ENCODE measurements around the gene SLC22A23.
A peak's percentile ranks its signal among the peaks of the same experiment; 100 is the strongest.

SLC22A23 gene

DNA sequence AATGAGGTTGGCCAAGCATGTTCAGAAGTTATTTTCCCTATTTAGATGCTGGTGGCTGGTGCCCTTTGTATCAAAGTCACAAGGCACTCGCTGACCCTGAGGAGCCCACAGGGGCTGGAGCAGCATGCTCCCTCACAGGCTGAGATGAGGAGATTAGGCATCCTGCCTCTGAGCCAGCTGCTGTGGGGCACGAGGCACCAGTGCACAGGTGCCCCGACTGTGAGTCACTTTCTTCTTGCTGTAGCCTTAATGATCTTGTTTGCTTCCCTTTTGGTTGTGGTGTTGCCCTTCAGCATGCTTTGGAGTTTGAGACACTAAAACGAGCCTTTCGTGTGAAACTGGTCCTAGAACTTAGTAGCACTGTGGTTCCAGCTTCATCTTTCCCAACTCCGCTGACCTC lies 193.8 kb downstream of the SLC22A23 start:
- H3K4me1 ChIP-seq (ENCODE audit: control insufficient read depth, low read depth, low read length): peaks cover 3% of the 10 kb centered on the region
- H3K18ac ChIP-seq (ENCODE audit: low read length): no peak overlapping the region
- peaks cover 23% of the 10 kb centered on the region for H3K79me1 ChIP-seq (ENCODE audit: low read length)
- no peak overlapping the region for H2BK15ac ChIP-seq (replicated peaks; ENCODE audit: low read depth)
- no peak overlapping the region for H2AK5ac ChIP-seq (ENCODE audit: low read length)
- peaks cover 64% of the 10 kb centered on the region for H3K79me2 ChIP-seq (ENCODE audit: control insufficient read depth, insufficient read depth, low read length)
- H3K36me3 ChIP-seq (ENCODE audit: control insufficient read depth, insufficient read depth, low read length): peaks cover 3% of the 10 kb centered on the region
- no peak overlapping the region for H2BK120ac ChIP-seq (ENCODE audit: low read depth, low read length)
- H3K23ac ChIP-seq (ENCODE audit: low read length): no peak overlapping the region
- no peak overlapping the region for H3K4me2 ChIP-seq (ENCODE audit: low read length)
- H4K8ac ChIP-seq (ENCODE audit: low read depth, low read length): no peak overlapping the region
- no peak overlapping the region for H3K4me3 ChIP-seq (ENCODE audit: low read length)
- no CpG with 5 or more reads among the region's 6 CpGs for WGBS (ENCODE audit: extremely low coverage, insufficient coverage, low lambda C conversion rate)
- H3K4ac ChIP-seq (ENCODE audit: low read depth, low read length): no peak overlapping the region
- H2BK5ac ChIP-seq (ENCODE audit: low read length): no peak overlapping the region
- H3K27me3 ChIP-seq (ENCODE audit: insufficient read depth, low read length, poor library complexity): no peaks in the 10 kb centered on the region
- H3K9ac ChIP-seq (ENCODE audit: low read length): no peak overlapping the region
- H3K27ac ChIP-seq (ENCODE audit: low read depth, low read length): no peak overlapping the region
- no peak for DNase-seq
- H3K56ac ChIP-seq (ENCODE audit: low read length): no peak overlapping the region
- H4K5ac ChIP-seq (ENCODE audit: low read length): no peak overlapping the region

DNA sequence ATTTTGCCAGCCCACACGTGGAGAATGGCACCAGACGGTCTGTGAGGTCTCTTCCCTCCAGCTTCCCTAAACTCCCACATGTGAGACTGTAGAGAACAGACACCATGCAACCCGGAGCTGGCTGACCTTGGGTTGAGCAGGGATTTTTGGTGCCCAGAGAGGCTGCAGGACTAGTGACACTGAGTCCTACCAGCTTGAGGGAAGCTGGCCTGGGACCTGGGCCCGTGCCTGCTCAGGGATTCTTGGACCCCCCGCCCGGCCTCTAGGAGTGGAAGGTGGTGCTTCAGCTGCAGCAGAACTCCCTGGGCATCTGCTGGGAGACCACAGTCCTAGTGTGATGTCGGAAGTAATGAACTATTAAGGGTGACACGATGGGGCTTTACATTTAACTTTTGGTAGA lies 194.9 kb downstream of the SLC22A23 start:
- H4K8ac ChIP-seq (ENCODE audit: low read depth, low read length): no peak overlapping the region

DNA sequence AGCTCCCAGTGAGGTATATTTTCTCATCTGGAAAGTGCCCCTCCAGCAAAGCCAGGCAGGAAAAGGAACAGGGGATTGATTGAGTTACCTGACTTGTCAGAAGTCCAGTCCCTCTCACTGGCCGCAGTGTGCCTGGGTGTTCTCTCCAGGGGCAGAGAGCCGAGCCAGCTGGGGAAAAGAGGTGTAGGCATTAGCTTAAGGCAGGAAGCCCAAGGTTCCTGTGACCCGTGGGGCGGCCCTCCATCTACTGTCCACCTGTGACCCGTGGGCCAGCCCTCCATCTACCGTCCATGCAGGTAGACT lies 195.4 kb downstream of the SLC22A23 start:
- H3K4me1 ChIP-seq (ENCODE audit: control insufficient read depth, low read depth, low read length): peaks cover 3% of the 10 kb centered on the region
- H2BK15ac ChIP-seq (replicated peaks; ENCODE audit: low read depth): no peak overlapping the region
- H2BK5ac ChIP-seq (ENCODE audit: low read length): no peak overlapping the region
- H3K4me2 ChIP-seq (ENCODE audit: low read length): no peak overlapping the region
- no CpG with 5 or more reads among the region's 6 CpGs for WGBS (ENCODE audit: extremely low coverage, insufficient coverage, low lambda C conversion rate)
- H2BK120ac ChIP-seq (ENCODE audit: low read depth, low read length): no peak overlapping the region
- peak overlapping the region; percentile 31 for H3K9ac ChIP-seq (ENCODE audit: low read length)
- H3K4me3 ChIP-seq (ENCODE audit: low read length): no peak overlapping the region
- H3K27me3 ChIP-seq (ENCODE audit: insufficient read depth, low read length, poor library complexity): no peaks in the 10 kb centered on the region
- H3K18ac ChIP-seq (ENCODE audit: low read length): no peak overlapping the region
- no peak overlapping the region for H4K5ac ChIP-seq (ENCODE audit: low read length)
- H3K36me3 ChIP-seq (ENCODE audit: control insufficient read depth, insufficient read depth, low read length): peaks cover 3% of the 10 kb centered on the region
- peaks cover 18% of the 10 kb centered on the region for H3K79me1 ChIP-seq (ENCODE audit: low read length)
- no peak overlapping the region for H3K56ac ChIP-seq (ENCODE audit: low read length)
- no peak overlapping the region for H3K27ac ChIP-seq (ENCODE audit: low read depth, low read length)
- H3K4ac ChIP-seq (ENCODE audit: low read depth, low read length): no peak overlapping the region
- no peak overlapping the region for H4K8ac ChIP-seq (ENCODE audit: low read depth, low read length)
- no peak for DNase-seq
- H3K23ac ChIP-seq (ENCODE audit: low read length): no peak overlapping the region
- H3K79me2 ChIP-seq (ENCODE audit: control insufficient read depth, insufficient read depth, low read length): peaks cover 60% of the 10 kb centered on the region
- no peak overlapping the region for H2AK5ac ChIP-seq (ENCODE audit: low read length)

More for the DNA sequence above, 194.9 kb downstream of the SLC22A23 start:
- H3K56ac ChIP-seq (ENCODE audit: low read length): no peak overlapping the region
- H3K36me3 ChIP-seq (ENCODE audit: control insufficient read depth, insufficient read depth, low read length): peaks cover 3% of the 10 kb centered on the region
- H3K4me2 ChIP-seq (ENCODE audit: low read length): no peak overlapping the region
- H2BK120ac ChIP-seq (ENCODE audit: low read depth, low read length): no peak overlapping the region
- H3K27ac ChIP-seq (ENCODE audit: low read depth, low read length): no peak overlapping the region
- no peak overlapping the region for H3K23ac ChIP-seq (ENCODE audit: low read length)
- peaks cover 18% of the 10 kb centered on the region for H3K79me1 ChIP-seq (ENCODE audit: low read length)
- H3K4me1 ChIP-seq (ENCODE audit: control insufficient read depth, low read depth, low read length): peaks cover 3% of the 10 kb centered on the region
- H2AK5ac ChIP-seq (ENCODE audit: low read length): no peak overlapping the region
- H3K4me3 ChIP-seq (ENCODE audit: low read length): no peak overlapping the region
- H3K9ac ChIP-seq (ENCODE audit: low read length): no peak overlapping the region
- DNase-seq: no peak
- peaks cover 60% of the 10 kb centered on the region for H3K79me2 ChIP-seq (ENCODE audit: control insufficient read depth, insufficient read depth, low read length)
- H2BK15ac ChIP-seq (replicated peaks; ENCODE audit: low read depth): no peak overlapping the region
- H3K27me3 ChIP-seq (ENCODE audit: insufficient read depth, low read length, poor library complexity): no peaks in the 10 kb centered on the region
- no peak overlapping the region for H3K4ac ChIP-seq (ENCODE audit: low read depth, low read length)
- no CpG with 5 or more reads among the region's 8 CpGs for WGBS (ENCODE audit: extremely low coverage, insufficient coverage, low lambda C conversion rate)
- H2BK5ac ChIP-seq (ENCODE audit: low read length): no peak overlapping the region
- no peak overlapping the region for H3K18ac ChIP-seq (ENCODE audit: low read length)
- no peak overlapping the region for H4K5ac ChIP-seq (ENCODE audit: low read length)

DNA sequence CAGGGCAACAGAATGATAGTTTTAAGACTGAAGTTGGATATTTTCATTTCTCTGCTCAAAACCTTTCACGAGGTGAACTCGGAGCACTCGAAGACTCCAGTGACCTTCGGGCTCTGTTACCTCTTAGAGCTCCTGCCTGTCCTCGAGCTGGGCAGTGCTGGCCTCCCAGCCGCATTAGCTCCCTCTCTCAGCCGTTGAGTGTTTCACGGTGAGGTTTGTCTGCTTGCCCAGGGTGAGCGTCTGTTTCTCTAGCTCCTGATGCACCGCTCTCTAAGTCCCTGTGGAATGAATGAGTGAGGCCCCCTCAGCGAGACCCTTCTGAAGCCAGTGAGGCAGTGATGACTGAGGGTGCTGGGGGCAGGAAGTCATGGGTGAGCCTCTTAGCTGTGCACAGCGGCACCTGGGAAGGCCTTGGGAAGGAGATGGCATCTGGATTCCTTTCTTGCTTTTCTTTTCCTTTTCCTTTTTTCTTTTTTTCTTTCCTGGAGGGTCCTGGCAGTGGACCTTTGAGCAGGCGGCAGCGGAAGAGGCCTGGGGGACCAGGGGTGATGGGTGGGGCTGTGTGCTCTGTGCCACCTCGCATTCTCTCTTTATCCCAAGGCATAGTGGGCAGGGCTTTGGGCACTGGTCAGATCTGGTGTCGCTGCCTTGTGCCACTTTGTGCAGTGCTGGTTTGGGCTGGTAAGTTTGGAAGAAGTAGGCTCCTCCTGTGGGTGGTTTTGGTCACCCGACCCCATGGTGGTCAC lies 195.9 kb downstream of the SLC22A23 start:
- Histone ChIP-seq H2AK5ac (ENCODE audit: low read length) (no peak overlapping the region), H3K4me2 (ENCODE audit: low read length) (peak overlapping the region; percentile 11), H3K9ac (ENCODE audit: low read length) (peak overlapping the region; percentile 39), H3K36me3 (ENCODE audit: control insufficient read depth, insufficient read depth, low read length) (peaks cover 3% of the 10 kb centered on the region), H3K4me1 (ENCODE audit: control insufficient read depth, low read depth, low read length) (peaks cover 3% of the 10 kb centered on the region), H3K4ac (ENCODE audit: low read depth, low read length) (no peak overlapping the region), H3K27ac (ENCODE audit: low read depth, low read length) (no peak overlapping the region), H2BK120ac (ENCODE audit: low read depth, low read length) (no peak overlapping the region), H3K4me3 (ENCODE audit: low read length) (no peak overlapping the region), H2BK15ac (replicated peaks; ENCODE audit: low read depth) (no peak overlapping the region), H3K56ac (ENCODE audit: low read length) (peak overlapping the region; percentile 63), H3K23ac (ENCODE audit: low read length) (peak overlapping the region; percentile 50), H3K79me2 (ENCODE audit: control insufficient read depth, insufficient read depth, low read length) (peaks cover 59% of the 10 kb centered on the region), H3K27me3 (ENCODE audit: insufficient read depth, low read length, poor library complexity) (no peaks in the 10 kb centered on the region), H3K18ac (ENCODE audit: low read length) (no peak overlapping the region), H4K5ac (ENCODE audit: low read length) (no peak overlapping the region), H2BK5ac (ENCODE audit: low read length) (no peak overlapping the region), H4K8ac (ENCODE audit: low read depth, low read length) (no peak overlapping the region), H3K79me1 (ENCODE audit: low read length) (peaks cover 18% of the 10 kb centered on the region)
- no CpG with 5 or more reads among the region's 17 CpGs for WGBS (ENCODE audit: extremely low coverage, insufficient coverage, low lambda C conversion rate)
- no peak for DNase-seq

DNA sequence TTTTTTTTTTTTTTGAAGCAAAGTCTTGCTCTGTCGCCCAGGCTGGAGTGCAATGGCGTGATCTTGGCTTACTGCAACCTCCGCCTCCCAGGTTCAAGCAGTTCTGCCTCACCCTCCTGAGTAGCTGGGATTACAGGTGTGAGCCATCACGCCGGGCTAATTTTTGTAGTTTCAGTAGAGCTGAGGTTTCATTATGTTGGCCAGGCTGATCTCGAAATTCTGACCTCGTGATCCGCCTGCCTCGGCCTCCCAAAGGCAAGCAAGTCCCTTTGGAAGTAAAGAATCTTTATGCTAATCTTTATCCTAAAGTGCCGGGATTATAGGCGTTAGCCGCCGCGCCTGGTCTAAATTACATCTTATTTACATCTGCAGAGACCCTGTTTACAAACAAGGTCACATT lies 196.6 kb downstream of the SLC22A23 start:
- H3K79me1 ChIP-seq (ENCODE audit: low read length): peaks cover 18% of the 10 kb centered on the region
- no peak for DNase-seq
- H3K9ac ChIP-seq (ENCODE audit: low read length): peak overlapping the region; percentile 39
- H3K4me1 ChIP-seq (ENCODE audit: control insufficient read depth, low read depth, low read length): peaks cover 3% of the 10 kb centered on the region
- peaks cover 3% of the 10 kb centered on the region for H3K36me3 ChIP-seq (ENCODE audit: control insufficient read depth, insufficient read depth, low read length)
- H3K23ac ChIP-seq (ENCODE audit: low read length): no peak overlapping the region
- H3K18ac ChIP-seq (ENCODE audit: low read length): no peak overlapping the region
- no peak overlapping the region for H2BK5ac ChIP-seq (ENCODE audit: low read length)
- no peak overlapping the region for H3K27ac ChIP-seq (ENCODE audit: low read depth, low read length)
- H4K5ac ChIP-seq (ENCODE audit: low read length): no peak overlapping the region
- H3K56ac ChIP-seq (ENCODE audit: low read length): peak overlapping the region; percentile 63
- H4K8ac ChIP-seq (ENCODE audit: low read depth, low read length): no peak overlapping the region
- no CpG with 5 or more reads among the region's 14 CpGs for WGBS (ENCODE audit: extremely low coverage, insufficient coverage, low lambda C conversion rate)
- H2BK15ac ChIP-seq (replicated peaks; ENCODE audit: low read depth): no peak overlapping the region
- H3K4me3 ChIP-seq (ENCODE audit: low read length): no peak overlapping the region
- peaks cover 56% of the 10 kb centered on the region for H3K79me2 ChIP-seq (ENCODE audit: control insufficient read depth, insufficient read depth, low read length)
- peak overlapping the region; percentile 11 for H3K4me2 ChIP-seq (ENCODE audit: low read length)
- no peak overlapping the region for H2BK120ac ChIP-seq (ENCODE audit: low read depth, low read length)
- no peaks in the 10 kb centered on the region for H3K27me3 ChIP-seq (ENCODE audit: insufficient read depth, low read length, poor library complexity)
- no peak overlapping the region for H3K4ac ChIP-seq (ENCODE audit: low read depth, low read length)
- H2AK5ac ChIP-seq (ENCODE audit: low read length): no peak overlapping the region

DNA sequence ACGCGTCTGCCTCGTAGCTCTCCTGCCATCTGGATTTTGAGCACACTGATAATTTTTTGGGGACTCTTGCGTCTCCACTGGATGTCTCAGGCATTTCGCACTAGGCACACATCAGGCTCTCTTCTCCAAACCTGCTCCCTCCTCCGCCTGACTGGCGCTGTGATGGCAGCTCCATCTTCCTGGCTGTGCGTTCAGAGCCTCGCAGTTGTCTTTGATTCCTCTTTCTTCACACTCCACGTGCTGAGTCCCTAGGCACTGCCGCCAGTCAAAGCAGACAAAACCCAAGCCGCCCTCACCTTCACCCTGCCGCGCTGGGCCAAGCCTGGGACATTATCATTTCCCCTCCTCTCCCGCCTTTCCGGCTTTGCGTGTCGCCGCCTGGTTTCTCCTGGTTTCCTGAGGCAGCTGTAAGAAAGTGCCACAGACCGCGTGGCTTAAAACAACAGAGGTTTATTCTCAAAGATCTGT lies 197.3 kb downstream of the SLC22A23 start:
- H3K56ac ChIP-seq (ENCODE audit: low read length): peak overlapping the region; percentile 99
- peaks cover 3% of the 10 kb centered on the region for H3K4me1 ChIP-seq (ENCODE audit: control insufficient read depth, low read depth, low read length)
- H2BK5ac ChIP-seq (ENCODE audit: low read length): peak overlapping the region; percentile 31
- peaks cover 51% of the 10 kb centered on the region for H3K79me2 ChIP-seq (ENCODE audit: control insufficient read depth, insufficient read depth, low read length)
- no peak overlapping the region for H2BK120ac ChIP-seq (ENCODE audit: low read depth, low read length)
- no peak overlapping the region for H4K5ac ChIP-seq (ENCODE audit: low read length)
- peak overlapping the region; percentile 86 for H3K23ac ChIP-seq (ENCODE audit: low read length)
- H3K27me3 ChIP-seq (ENCODE audit: insufficient read depth, low read length, poor library complexity): no peaks in the 10 kb centered on the region
- peaks cover 3% of the 10 kb centered on the region for H3K36me3 ChIP-seq (ENCODE audit: control insufficient read depth, insufficient read depth, low read length)
- peak overlapping the region; percentile 67 for H3K4me2 ChIP-seq (ENCODE audit: low read length)
- peak; percentile 81 for DNase-seq
- WGBS (ENCODE audit: extremely low coverage, insufficient coverage, low lambda C conversion rate): no CpG with 5 or more reads among the region's 21 CpGs
- H3K9ac ChIP-seq (ENCODE audit: low read length): peak overlapping the region; percentile 91
- no peak overlapping the region for H2BK15ac ChIP-seq (replicated peaks; ENCODE audit: low read depth)
- peak overlapping the region; percentile 95 for H3K4me3 ChIP-seq (ENCODE audit: low read length)
- peak overlapping the region; percentile 2 for H3K18ac ChIP-seq (ENCODE audit: low read length)
- no peak overlapping the region for H2AK5ac ChIP-seq (ENCODE audit: low read length)
- no peak overlapping the region for H3K4ac ChIP-seq (ENCODE audit: low read depth, low read length)
- no peak overlapping the region for H4K8ac ChIP-seq (ENCODE audit: low read depth, low read length)
- H3K27ac ChIP-seq (ENCODE audit: low read depth, low read length): no peak overlapping the region
- peaks cover 15% of the 10 kb centered on the region for H3K79me1 ChIP-seq (ENCODE audit: low read length)
